ENCODE measurements around the gene SRP14.

DNA sequence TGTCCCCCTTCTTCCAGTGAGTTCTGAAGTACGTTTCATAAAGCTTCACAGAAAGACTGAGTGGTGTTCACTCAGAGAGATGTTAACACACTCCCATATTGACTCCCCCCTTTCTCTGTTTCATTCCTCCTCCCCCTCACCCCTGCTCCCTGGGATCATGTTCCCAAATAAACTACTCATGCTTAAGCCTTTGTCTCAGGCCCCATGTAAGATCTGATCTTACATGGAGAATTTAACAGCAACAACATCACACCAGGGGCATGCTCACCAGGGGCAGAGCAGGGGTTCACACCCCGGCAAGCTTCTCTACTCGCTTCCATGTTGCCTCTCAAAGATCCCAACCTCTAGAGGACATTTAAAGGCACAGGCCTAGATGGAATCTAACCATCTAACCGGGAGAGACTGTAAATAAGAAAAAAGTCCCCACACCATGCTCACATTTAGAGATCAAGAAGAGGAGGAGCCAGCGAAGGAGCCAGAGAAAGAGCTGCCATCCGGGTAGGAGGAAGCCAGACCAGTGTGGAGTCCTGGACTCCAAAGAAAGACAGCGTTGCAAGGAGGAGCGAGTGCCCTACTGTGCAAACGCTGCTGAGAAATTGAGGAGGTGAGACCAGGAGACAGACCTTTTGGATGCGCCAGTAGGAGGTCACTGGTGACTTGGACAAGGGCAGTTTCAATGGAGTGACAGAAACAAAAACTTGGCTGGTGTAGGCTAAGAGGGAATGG lies 21.4 kb upstream of the SRP14 start:
- TF ChIP-seq, protein P1, sequence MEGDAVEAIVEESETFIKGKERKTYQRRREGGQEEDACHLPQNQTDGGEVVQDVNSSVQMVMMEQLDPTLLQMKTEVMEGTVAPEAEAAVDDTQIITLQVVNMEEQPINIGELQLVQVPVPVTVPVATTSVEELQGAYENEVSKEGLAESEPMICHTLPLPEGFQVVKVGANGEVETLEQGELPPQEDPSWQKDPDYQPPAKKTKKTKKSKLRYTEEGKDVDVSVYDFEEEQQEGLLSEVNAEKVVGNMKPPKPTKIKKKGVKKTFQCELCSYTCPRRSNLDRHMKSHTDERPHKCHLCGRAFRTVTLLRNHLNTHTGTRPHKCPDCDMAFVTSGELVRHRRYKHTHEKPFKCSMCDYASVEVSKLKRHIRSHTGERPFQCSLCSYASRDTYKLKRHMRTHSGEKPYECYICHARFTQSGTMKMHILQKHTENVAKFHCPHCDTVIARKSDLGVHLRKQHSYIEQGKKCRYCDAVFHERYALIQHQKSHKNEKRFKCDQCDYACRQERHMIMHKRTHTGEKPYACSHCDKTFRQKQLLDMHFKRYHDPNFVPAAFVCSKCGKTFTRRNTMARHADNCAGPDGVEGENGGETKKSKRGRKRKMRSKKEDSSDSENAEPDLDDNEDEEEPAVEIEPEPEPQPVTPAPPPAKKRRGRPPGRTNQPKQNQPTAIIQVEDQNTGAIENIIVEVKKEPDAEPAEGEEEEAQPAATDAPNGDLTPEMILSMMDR (conservative IDR thresholded peaks at IDR 0.05; ENCODE audit: low read depth, low read length), result no peak
- TF ChIP-seq EZH2 (IDR thresholded peaks at IDR 0.05; ENCODE audit: borderline replicate concordance, low read depth, low read length, poor library complexity, severe bottlenecking), result no peak

Data from A673 (cell line).